ENCODE results near the gene FOLR1.

FOLR1 gene

DNA sequence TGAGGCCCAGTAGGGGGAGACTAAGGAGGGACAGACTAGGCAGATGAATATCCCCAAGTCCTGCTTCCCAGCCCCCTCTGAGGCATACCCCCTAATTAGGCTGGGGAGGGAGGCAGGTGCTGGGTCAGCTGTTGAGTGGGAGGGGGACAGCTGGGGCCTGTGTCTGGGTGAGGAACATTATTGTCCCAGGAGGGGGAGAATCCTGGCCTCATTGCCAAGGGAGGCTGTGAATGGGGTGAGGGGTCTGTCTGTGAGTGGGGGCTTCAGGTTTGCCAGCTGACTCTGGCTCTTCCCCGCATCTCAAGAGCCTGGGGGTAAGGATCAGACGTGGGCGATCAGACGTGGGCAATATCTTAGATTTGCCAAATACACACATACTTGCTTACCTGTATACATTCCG lies 34.8 kb downstream of the FOLR1 start:
- TF ChIP-seq, protein P1, sequence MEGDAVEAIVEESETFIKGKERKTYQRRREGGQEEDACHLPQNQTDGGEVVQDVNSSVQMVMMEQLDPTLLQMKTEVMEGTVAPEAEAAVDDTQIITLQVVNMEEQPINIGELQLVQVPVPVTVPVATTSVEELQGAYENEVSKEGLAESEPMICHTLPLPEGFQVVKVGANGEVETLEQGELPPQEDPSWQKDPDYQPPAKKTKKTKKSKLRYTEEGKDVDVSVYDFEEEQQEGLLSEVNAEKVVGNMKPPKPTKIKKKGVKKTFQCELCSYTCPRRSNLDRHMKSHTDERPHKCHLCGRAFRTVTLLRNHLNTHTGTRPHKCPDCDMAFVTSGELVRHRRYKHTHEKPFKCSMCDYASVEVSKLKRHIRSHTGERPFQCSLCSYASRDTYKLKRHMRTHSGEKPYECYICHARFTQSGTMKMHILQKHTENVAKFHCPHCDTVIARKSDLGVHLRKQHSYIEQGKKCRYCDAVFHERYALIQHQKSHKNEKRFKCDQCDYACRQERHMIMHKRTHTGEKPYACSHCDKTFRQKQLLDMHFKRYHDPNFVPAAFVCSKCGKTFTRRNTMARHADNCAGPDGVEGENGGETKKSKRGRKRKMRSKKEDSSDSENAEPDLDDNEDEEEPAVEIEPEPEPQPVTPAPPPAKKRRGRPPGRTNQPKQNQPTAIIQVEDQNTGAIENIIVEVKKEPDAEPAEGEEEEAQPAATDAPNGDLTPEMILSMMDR (IDR thresholded peaks at IDR 0.05; ENCODE audit: insufficient read depth, low read depth, low read length, missing control alignments): peak; percentile 3
- H3K4me3 ChIP-seq (ENCODE audit: low read length): no peak overlapping the region
- no peak for DNase-seq (ENCODE audit: low read depth)

DNA sequence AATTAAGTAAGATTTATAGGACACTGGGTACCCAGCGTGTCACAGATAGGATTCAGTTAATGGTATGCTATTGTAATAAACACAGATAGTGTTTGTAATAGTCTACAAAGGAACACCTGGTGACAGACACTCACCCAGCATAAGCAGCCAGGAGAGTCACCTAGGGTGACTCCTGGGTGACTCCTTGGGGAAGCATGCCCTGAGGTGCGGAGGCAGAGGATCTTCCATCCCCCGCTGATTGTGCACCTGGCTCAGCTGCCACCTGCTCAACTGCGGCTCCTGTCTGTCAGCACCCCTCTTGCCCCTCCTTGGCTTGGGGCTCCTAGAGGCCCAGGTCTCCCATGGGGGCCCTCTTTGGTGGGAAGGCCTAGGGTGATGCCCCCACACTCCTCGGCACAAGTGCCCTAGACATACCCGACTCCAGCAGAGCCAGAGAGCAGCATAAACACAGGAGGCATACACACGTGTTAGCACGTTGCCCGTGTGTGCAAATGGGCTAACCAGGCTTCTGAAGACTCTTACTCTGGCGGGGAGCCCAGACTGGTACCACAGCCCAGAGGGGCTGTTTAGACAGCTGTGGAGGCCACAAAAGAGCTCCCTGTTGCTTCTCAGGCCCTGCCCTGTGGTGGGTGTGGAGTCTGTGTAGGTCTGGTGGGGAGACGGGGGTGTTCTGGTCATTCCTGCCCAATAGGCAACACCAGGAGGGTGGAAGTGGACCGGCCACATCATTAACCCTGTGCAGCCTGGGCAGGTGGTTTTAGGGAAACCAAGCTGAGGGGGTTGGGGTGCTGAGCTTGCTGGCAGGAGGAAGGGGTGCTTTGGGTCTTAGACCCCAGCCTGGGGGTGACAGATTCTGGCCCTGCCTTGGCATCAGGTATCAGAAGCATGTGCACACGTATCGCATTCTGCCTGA lies 35.6 kb downstream of the FOLR1 start:
- no peak overlapping the region for H3K4me3 ChIP-seq (ENCODE audit: low read length)
- peak; percentile 50 for DNase-seq (ENCODE audit: low read depth)
- TF ChIP-seq, protein P1 (IDR thresholded peaks at IDR 0.05; ENCODE audit: insufficient read depth, low read depth, low read length, missing control alignments): no peak

DNA sequence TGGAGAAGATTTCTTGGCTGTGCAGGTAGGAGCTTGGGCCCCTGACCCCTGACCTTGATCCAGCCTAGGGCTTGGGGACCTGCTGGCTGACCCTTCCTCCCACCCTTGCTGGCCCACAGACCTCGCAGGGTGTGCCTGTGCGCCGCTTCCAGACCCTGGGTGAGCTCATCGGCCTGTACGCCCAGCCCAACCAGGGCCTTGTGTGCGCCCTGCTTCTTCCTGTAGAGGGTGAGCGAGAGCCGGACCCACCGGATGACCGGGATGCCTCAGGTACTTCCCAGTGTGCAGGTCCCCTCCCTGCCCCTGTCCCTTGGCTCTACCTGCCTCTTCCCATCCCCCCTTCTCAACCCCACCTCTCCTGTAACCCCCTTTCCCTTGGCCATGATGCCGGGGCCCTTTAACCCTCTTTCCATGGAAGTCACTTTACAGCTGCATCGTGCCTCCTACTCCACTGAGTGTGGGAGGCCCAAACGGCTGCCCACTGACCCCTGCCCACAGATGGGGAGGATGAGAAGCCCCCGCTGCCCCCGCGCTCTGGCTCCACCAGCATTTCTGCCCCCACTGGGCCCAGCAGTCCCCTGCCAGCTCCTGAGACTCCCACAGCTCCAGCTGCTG lies 36.4 kb downstream of the FOLR1 start:
- TF ChIP-seq, protein P1 (IDR thresholded peaks at IDR 0.05; ENCODE audit: insufficient read depth, low read depth, low read length, missing control alignments): peak; percentile 51
- DNase-seq (ENCODE audit: low read depth): peak; percentile 49
- no peak overlapping the region for H3K4me3 ChIP-seq (ENCODE audit: low read length)

DNA sequence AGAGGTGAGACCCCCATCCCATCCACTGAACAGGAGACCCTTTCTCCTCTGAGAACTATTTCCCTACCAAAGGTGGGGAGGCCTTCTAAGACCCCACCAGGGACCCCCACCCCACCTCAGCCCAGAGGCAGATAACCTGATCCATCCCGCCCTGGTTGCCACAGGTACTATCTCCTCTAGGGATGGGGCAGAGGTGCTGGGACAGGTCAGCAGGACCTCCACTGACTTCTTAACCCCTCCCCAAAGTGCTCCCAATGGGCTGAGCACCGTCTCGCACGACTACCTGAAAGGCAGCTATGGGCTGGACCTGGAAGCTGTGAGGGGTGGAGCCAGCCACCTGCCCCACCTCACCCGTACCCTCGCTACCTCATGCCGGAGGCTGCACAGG lies 36.9 kb downstream of the FOLR1 start:
- TF ChIP-seq, protein P1 (IDR thresholded peaks at IDR 0.05; ENCODE audit: insufficient read depth, low read depth, low read length, missing control alignments): no peak
- DNase-seq (ENCODE audit: low read depth): no peak
- no peak overlapping the region for H3K4me3 ChIP-seq (ENCODE audit: low read length)

DNA sequence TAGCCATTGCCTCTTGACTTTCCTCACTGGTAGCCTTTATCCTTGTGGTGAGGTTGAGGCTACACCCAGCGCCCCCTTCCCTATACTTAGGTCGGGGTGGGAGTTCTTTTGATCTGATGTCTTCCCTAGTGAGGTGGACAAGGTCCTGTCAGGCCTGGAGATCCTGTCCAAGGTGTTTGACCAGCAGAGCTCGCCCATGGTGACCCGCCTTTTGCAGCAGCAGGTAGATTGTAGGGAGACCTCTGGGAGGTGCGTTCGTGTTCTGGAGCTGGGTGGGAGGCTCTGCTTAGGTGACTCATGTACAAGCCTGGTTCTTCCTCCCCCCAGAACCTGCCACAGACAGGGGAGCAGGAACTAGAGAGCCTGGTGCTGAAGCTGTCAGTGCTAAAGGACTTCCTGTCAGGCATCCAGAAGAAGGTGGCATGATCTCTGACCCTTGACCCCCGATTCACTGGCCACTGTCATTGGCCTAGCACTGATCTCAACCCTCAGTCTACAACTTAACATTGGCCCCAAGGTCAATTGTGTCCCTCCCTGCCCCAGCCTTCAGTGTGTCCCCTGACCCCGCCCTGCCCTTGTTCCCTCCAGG lies 37.5 kb downstream of the FOLR1 start:
- H3K4me3 ChIP-seq (ENCODE audit: low read length): no peak overlapping the region
- TF ChIP-seq, protein P1 (IDR thresholded peaks at IDR 0.05; ENCODE audit: insufficient read depth, low read depth, low read length, missing control alignments): no peak
- DNase-seq (ENCODE audit: low read depth): no peak

DNA sequence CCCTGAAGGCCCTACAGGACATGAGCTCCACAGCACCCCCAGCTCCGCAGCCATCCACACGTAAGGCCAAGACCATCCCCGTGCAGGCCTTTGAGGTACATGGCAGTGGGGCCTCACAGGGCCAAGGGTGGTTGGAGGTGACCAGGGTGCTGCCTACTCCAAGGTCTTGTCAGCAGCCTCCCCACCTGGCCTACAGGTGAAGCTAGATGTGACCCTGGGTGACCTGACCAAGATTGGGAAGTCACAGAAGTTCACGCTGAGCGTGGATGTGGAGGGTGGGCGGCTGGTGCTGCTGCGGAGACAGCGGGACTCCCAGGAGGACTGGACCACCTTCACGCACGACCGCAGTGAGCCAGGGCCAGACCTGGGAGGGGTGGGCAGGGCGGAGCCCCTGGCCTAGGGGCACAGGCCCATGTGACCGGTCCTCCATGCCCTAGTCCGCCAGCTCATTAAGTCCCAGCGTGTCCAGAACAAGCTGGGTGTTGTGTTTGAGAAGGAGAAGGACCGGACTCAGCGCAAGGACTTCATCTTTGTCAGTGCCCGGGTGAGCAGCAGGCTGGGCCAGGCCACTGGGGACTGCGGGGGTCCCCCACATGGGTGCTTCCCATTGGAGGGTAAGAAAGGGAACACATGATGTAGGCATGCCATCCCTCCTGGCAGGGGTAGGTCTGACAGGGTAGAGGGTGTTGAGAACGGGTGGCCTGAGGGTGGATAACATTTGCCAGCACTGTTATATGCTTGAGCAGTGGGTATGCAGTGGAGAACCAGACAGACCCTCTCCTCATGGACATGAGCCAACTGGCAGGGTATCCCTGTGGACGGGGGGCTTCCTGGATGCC lies 38.2 kb downstream of the FOLR1 start:
- DNase-seq (ENCODE audit: low read depth): no peak
- TF ChIP-seq, protein P1 (IDR thresholded peaks at IDR 0.05; ENCODE audit: insufficient read depth, low read depth, low read length, missing control alignments): no peak
- no peak overlapping the region for H3K4me3 ChIP-seq (ENCODE audit: low read length)
